Measurements from ENCODE around the gene GASK1A.

The GASK1A gene

DNA sequence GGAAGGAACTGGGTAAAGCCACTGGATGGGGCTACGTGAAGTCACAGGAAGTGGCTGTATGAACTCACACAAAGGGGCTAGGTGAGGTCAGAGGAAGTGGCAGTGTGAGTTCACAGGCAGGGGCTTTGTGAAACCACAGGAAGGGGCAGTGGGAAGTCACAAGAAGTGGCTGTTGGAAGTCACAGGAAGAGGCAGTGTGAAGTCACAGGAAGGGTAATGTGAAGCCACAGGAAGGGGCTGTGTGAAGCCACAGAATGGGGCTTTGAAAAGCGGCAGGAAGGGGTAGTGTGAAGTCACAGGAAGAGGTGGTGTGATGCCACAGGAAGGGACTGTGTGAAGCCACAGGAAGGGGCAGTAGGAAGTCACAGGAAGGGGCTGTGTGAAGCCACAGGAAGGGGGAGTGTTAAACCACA lies 34.6 kb downstream of the GASK1A start:
- DNase-seq (ENCODE audit: low spot score): peak; percentile 40

DNA sequence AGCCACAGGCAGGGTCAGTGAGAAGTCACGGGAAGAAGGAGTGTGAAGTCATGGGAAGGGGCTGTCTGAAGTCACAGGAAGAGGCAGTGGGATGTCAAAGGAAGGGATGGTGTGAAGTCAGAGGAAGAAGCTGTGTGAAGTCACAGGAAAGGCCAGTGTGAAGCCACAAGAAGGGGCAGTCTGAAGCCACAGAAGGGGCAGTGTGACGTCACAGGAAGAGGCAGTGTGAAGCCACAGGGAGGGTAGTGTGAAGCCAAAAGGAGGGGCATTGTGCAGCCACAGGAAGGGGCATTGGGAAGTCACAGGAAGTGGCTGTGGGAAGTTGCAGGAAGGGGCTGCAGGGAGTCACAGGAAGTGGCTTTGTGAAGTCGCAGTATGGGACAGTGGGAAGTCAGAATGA lies 35.1 kb downstream of the GASK1A start:
- no peak for DNase-seq (ENCODE audit: low spot score)

DNA sequence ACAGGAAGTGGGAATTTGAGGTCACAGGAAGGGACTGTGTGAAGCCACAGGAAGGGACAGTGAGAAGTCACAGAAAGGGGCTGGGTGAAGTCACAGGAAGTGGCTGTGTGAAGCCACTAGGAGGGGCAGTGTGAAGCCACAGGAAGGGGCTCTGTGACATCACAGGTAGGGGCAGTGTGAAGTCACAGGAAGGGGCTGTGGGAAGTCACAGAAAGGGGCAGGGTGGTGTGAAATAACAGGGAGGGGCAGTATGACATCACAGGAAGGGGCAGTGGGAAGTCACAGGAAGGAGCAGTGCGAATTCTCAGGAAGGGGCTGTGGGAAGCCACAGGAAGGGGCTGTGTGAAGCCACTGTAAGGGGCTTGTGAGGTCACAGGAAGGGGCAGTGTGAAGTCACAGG lies 35.8 kb downstream of the GASK1A start:
- no peak for DNase-seq (ENCODE audit: low spot score)

GRCh38 chr3:43015572-43015971 lies 36.5 kb downstream of the GASK1A start:
- DNase-seq (ENCODE audit: low spot score): no peak

DNA sequence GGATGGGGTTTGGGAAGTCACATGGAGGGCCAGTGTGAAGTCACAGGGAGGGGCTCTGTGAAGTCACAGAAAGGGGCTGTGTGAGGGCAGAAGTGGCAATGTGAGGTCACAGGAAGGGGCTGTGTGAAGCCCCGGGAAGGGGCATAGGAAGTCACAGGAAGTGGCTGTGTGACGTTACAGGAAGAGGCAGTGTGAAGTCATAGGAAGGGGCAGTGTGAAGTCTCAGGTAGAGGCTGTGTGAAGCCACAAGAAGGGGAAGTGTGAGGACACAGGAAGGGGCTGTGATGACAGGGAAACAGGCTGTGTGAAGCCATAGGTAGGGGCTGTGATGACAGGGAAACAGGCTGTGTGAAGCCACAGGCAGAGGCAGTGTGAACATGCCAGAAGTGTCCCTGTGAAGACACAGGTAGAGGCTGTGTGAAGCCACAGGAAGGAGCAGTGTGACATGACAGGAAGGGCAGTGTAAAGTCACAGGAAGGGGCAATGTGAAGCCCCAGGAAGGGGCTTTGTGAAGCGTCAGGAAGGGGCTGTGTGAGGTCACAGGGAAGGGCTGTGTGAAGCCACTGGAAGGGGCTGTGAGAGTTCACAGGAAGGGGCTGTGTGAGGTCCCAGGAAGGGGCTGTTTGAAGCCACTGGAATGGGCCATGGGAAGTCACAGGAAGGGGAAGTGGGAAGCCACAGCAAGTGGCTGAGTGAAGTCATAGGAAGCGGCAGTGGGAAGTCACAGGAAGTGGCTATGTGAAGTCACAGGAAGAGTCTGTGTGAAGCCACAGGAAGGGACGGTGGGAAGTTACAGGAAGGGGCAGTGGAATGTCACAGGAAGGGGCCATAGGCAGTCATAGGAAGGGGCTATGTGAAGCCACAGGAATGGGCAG lies 37.1 kb downstream of the GASK1A start:
- DNase-seq (ENCODE audit: low spot score): no peak

GRCh38 chr3:43017004-43017403 lies 37.9 kb downstream of the GASK1A start:
- DNase-seq (ENCODE audit: low spot score): no peak

- DNase-seq (ENCODE audit: low spot score): no peak
Measured at GRCh38 chr3:43017593-43018195, 38.6 kb downstream of the GASK1A start.

DNA sequence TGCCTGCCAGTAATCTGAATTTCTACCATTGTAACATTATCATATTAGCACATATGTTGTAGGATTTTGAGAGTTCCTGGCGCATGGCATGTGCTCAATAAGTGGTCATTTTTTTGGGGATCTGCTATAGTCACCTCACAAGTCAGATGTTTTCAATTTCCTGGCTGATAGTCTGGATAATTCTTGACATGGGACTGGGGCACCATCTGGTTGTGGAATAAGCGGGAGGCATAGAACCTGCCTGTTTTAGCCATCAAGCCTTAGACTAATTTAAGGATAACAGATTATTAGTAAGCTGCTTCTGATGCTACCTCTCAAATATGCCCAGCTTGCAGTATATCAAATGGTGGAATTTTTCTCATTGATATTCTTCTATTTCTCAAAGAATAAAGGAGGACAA lies 39.1 kb downstream of the GASK1A start:
- no peak for DNase-seq (ENCODE audit: low spot score)

DNA sequence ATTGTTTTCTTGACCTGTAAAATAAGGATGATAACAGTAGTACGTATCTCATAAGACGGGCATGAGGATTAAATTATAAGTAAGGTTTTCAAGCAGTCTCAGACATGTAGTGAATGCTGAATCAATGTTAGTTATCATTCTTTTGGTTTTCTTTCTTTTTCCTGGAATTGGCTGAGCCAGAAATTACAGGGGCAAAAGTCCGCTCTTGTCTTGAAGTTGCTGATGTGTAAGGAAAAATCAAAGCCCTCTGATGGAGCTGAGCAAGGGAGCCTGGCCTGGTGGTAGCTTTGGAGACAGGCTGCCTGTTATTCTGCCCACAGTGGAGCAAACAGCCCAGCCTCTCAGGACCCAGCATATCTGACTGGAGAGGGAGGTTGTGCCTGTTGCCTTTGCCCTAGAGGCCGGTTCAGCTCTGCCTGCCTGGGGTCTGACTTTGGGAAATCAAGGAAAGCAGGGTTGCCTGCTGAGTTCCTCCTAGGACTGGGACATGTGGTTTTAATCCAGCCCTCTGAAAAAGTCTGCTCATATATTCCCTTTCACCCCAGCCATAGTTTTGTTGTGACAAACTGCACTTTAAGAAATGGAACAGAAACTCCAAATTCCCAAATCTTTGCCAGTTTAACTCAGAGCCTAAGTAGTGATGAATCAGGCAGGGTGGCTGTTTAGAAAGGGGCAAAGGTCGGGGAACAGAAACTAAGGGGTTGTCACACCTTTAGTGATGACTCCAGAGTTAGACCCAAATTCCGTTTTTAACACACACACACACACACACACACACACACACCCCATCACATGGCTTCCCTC lies 40.1 kb downstream of the GASK1A start:
- DNase-seq (ENCODE audit: low spot score): no peak

DNA sequence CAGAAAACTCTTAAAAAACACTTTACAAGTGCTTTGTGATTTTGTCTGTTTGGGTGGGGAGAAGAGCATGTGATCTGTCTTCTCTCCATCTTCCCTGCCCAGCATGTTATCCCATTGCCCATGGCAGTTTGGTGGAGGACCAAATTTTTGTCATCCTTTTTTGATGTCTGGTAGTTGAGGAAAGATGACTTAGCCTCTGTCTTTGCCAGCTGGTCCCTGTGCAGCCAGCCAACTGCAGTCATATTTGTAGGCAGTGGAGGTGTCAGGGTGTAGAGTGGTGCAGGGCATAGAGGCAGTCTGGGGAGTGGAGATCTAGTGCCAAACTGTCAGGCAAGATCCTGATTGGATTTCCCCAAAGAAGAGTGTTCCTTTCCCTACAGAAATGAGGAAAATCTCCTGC lies 40.7 kb downstream of the GASK1A start:
- DNase-seq (ENCODE audit: low spot score): no peak

DNA sequence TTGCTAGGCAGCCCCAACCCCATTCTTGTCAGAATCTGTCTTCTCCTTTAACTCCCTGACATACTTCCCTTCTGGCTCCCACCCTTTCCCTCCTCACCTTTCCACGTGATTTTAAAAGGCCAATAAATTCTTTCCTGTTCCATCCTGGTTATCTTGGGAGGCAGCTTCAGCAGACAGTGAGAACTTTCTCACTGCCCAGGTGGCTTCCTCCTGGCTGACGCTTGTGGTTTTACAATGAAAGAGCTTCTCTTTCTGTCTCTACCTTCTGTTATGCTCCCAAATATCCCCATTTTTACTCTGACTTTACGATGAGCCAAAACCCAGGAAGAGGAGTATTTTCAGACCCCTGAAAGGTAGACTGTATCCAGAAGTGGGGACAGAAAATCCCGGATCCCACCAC lies 42.1 kb downstream of the GASK1A start:
- no peak for DNase-seq (ENCODE audit: low spot score)

DNA sequence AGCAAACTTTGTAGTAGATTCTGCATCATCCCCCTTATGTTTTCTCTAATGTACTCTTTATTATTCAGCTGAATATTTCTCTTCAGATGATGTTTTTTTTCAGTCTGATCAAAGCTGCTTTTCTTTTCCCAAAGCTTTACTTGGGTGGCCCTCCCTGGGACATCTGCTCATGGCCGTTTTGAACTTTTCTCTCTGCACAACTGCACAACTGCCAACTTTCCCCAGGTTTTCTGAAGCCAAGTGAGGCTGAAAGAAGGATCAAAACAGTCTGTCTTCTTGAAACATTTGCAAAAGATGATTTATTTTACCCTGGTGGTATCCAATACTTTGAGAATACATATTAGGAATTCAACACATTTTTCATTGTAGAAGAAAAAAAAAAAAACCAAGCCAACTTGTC lies 43.0 kb downstream of the GASK1A start:
- no peak for DNase-seq (ENCODE audit: low spot score)

- no peak for DNase-seq (ENCODE audit: low spot score)
Measured at GRCh38 chr3:43023066-43023465, 44.0 kb downstream of the GASK1A start.

GRCh38 chr3:43023746-43024145 lies 44.6 kb downstream of the GASK1A start:
- DNase-seq (ENCODE audit: low spot score): no peak

- DNase-seq (ENCODE audit: low spot score): peak; percentile 72
Measured at GRCh38 chr3:43024181-43024885, 45.2 kb downstream of the GASK1A start.

GRCh38 chr3:43025423-43025822 lies 46.3 kb downstream of the GASK1A start:
- no peak for DNase-seq (ENCODE audit: low spot score)

- DNase-seq (ENCODE audit: low spot score): no peak
Measured at GRCh38 chr3:43028001-43028400, 48.9 kb downstream of the GASK1A start.

DNA sequence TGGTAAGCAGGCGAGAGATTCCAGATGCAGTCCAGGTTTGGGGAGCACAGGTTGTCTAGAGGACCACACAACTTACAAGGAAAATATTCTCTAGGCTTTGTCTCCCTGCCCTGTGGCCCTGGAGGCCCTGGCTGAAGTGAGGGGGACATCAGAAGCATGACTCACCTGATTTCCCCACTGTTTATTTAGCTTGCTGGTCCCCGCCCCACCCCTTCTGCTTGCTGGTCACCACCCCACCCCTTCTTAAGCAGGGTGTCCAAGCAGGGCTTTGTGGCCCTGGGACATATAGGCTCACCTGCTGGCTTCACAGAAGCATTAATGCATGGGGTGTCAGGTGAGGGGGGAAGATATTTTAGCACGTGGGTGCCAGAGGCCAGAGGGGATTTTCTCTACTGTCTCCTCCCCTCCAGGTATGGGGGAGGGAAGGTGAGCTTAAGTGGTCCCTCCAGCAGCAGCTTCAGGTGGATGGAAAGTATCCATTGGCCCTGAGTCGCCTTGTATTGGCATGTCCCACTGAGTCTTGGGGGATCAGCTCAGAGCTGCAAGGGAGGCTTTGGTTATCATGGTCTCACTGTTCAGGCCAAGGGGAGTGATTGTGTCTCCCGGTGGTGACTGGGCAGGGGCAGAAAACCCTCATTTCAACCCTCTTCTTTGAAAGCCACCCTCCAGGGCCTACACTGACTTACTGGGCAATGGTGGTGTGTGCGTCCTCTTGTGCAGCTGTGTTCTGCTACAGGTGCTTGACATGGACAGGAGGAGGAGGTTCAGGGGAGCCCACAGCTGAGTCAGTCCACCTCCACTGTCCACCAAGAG lies 49.8 kb downstream of the GASK1A start:
- DNase-seq (ENCODE audit: low spot score): no peak

DNA sequence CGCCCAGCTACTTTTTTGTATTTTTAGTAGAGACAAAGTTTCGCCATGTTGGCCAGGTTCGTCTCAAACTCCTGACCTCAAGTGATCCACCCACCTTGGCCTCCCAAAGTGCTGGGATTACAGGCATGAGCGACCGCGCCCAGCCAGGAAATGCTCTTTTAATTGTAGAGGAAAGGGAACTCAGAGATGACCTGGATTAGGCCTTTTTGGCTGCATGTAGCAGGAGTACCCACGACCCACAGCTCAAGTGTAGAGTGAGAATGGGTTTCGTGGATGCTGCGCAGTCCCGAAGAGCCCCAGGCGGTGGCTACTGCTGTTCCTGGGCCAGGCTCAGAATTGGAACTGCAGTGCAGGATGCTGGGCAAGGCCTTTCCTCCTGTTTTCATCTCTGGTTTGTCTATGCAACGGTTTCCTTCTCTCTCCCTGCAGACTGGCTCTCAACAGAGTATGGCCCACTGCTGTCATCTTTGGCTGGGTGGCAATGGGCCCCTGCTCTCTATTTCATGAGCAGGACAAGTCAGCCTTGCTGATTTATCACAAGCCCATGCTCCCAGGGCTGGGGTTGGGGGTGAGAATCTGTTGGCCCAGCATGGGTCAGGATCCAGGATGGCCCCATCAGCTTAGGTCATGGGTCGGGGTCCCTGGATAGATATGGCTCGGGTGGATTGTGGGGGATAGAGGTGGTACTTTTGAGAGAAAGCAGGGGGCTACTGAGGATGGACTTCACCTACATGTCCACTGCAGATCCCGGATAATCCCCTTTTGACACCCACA lies 51.2 kb downstream of the GASK1A start:
- no peak for DNase-seq (ENCODE audit: low spot score)

GRCh38 chr3:43031485-43031884 lies 52.4 kb downstream of the GASK1A start:
- no peak for DNase-seq (ENCODE audit: low spot score)

Measured in CD4-positive, alpha-beta T cell treated with Interleukin-6 at 100 ng/mL for 8 hours (primary cell).